NB4 (cell line): ENCODE measurements around the gene RSU1.
"Not testable (repeated sequence)": the region's sequence is repeated elsewhere in the genome, so short reads cannot be mapped to it uniquely, and the experiment has no call there.

Source experiments
- DNase-seq: peaks from one replicate; pipeline ENCODE4 v3.0.0; 2010; ENCODE audit warnings: low read depth
- H3K4me3 ChIP-seq: one replicate; pipeline ENCODE4 v1.5.1; 2011; ENCODE audit warnings: mild to moderate bottlenecking, low read depth, low read length, moderate library complexity
- CTCF ChIP-seq: IDR thresholded peaks from one replicate; pipeline ENCODE4 v1.5.1; 2012; ENCODE audit warnings: low read depth, low read length
- MAX ChIP-seq: IDR thresholded peaks from 2 replicates; pipeline ENCODE4 v1.6.1; 2011; ENCODE audit warnings: low read depth, low read length
- MYC ChIP-seq: IDR thresholded peaks from 2 replicates; pipeline ENCODE4 v1.6.1; 2011; ENCODE audit warnings: low read depth, low read length
- POLR2A ChIP-seq: IDR thresholded peaks from 2 replicates; pipeline ENCODE4 v1.6.1; 2011; ENCODE audit warnings: mild to moderate bottlenecking; ENCODE audit not compliant: insufficient read length; ENCODE audit errors: extremely low read depth

RSU1 gene

GRCh38 chr10:16768702-16769101, 48.5 kb downstream of the RSU1 start:
- no peak overlapping the region for H3K4me3 ChIP-seq
- no peak for DNase-seq
- TF ChIP-seq MAX = no peak
- TF ChIP-seq CTCF = no peak
- TF ChIP-seq MYC = no peak
- no peak for TF ChIP-seq POLR2A

- DNase-seq = no peak
- TF ChIP-seq MYC (no peak), CTCF (no peak), POLR2A (no peak), MAX (no peak)
- no peak overlapping the region for H3K4me3 ChIP-seq
These were observed 51.5 kb downstream of the RSU1 start for GRCh38 chr10:16765509-16766375.

- no peak for TF ChIP-seq MAX
- no peak for TF ChIP-seq CTCF
- no peak for TF ChIP-seq MYC
- TF ChIP-seq POLR2A = no peak
- H3K4me3 ChIP-seq = no peak overlapping the region
These were observed 55.9 kb downstream of the RSU1 start for GRCh38 chr10:16761300-16761699.

GRCh38 chr10:16756561-16757221, 60.5 kb downstream of the RSU1 start:
- DNase-seq = no peak

More at GRCh38 chr10:16761300-16761699, 55.9 kb downstream of the RSU1 start:
- DNase-seq = no peak

GRCh38 chr10:16754765-16755164, 62.5 kb downstream of the RSU1 start:
- no peak overlapping the region for H3K4me3 ChIP-seq
- DNase-seq = no peak
- no peak for TF ChIP-seq CTCF
- TF ChIP-seq POLR2A = no peak
- no peak for TF ChIP-seq MYC
- TF ChIP-seq MAX = no peak

More at GRCh38 chr10:16756561-16757221, 60.5 kb downstream of the RSU1 start:
- no peak overlapping the region for H3K4me3 ChIP-seq
- no peak for TF ChIP-seq MYC
- TF ChIP-seq CTCF = no peak
- TF ChIP-seq MAX = no peak
- TF ChIP-seq POLR2A = no peak

GRCh38 chr10:16752849-16753248, 64.4 kb downstream of the RSU1 start:
- not testable (repeated sequence) for DNase-seq, H3K4me3 ChIP-seq
